GM12878 (cell line): ENCODE data around the gene TRMO. TPM values are rescaled to one million over a fixed set of nuclear protein-coding genes. Genes with fewer than 3 reads are reported as not detected.

Experiments used
- ATAC-seq: fragments of 200-7000 bp; cut with Tn5 transposase; 3 replicates; pipeline ENCODE4 v1.9.1; 2020; ENCODE audit warnings: mild to moderate bottlenecking, moderate library complexity
- BruUV-seq: library from RNA; stranded (reverse); fragments of 400-500 nt; replicated peaks from 2 replicates; lab custom pipeline; 2021; lab: Mats Ljungman, UMichigan
- CTCF ChIA-PET: fragments of 300-600 bp; sonication (Branson Sonifier 250); formaldehyde crosslinking; extraction: SDS; loops from one replicate; lab custom pipeline; 2021; ENCODE audit warnings: inconsistent platforms; lab: Yijun Ruan, JAX
- POLR2A ChIA-PET: fragments of 350-600 bp; formaldehyde crosslinking; extraction: SDS; loops from one replicate; lab custom pipeline; 2021; ENCODE audit warnings: inconsistent platforms; lab: Charles Lee
- RAD21 ChIA-PET: fragments of 300-600 bp; sonication (Branson Sonifier 250); formaldehyde crosslinking; loops from one replicate; lab custom pipeline; 2023; ENCODE audit warnings: antibody characterized with exemption; ENCODE audit not compliant: unreplicated experiment; lab: Charles Lee
- SMC1A ChIA-PET: fragments of 300-600 bp; sonication (Branson Sonifier 250); formaldehyde crosslinking; loops from one replicate; lab custom pipeline; 2023; ENCODE audit not compliant: unreplicated experiment, uncharacterized antibody; lab: Charles Lee
- DNase-seq: peaks from one replicate; pipeline ENCODE4 v3.0.0-alpha.2; 2011; ENCODE audit warnings: low read depth, low spot score
- FAIRE-seq: peaks from 3 replicates; lab custom pipeline; 2011; peaks lifted over from hg19 to GRCh38; lab: Jason Lieb, UNC
- H2AFZ ChIP-seq: 2 replicates; pipeline ENCODE4 v1.6.0; 2011; ENCODE audit warnings: low read depth, low read length, control low read depth; ENCODE audit not compliant: control insufficient read depth
- H3K27ac ChIP-seq: 2 replicates; pipeline ENCODE4 v1.5.1; 2011; ENCODE audit warnings: control low read depth; ENCODE audit not compliant: control insufficient read depth, insufficient read depth
- H3K27me3 ChIP-seq, 2 experiments: replicated peaks in 1 of 2; 2 replicates each; pipeline versions ENCODE4 v1.6.0 to v1.6.1; 2011; ENCODE audit warnings: low read length in 1 of 2; ENCODE audit not compliant: control insufficient read depth in 2 of 2, insufficient read depth in 2 of 2
- H3K36me3 ChIP-seq, 2 experiments: 2 replicates each; pipeline ENCODE4 v1.5.1; 2011; ENCODE audit warnings: low read length in 1 of 2; ENCODE audit not compliant: control insufficient read depth in 2 of 2, insufficient read depth in 2 of 2
- H3K4me1 ChIP-seq: 2 replicates; pipeline ENCODE4 v1.6.1; 2011; ENCODE audit warnings: mild to moderate bottlenecking, low read length, moderate library complexity, mixed read lengths; ENCODE audit not compliant: control insufficient read depth, insufficient read depth
- H3K4me2 ChIP-seq: 2 replicates; pipeline ENCODE4 v1.6.0; 2011; ENCODE audit warnings: control low read depth; ENCODE audit not compliant: control insufficient read depth, insufficient read depth
- H3K4me3 ChIP-seq: fragments of 200-600 bp; sonication (generic); 2 replicates; pipeline ENCODE4 v1.5.1; 2016
- H3K79me2 ChIP-seq: 2 replicates; pipeline ENCODE4 v1.6.0; 2011; ENCODE audit warnings: low read length; ENCODE audit not compliant: control insufficient read depth, insufficient read depth
- H3K9ac ChIP-seq: 2 replicates; pipeline ENCODE4 v1.8.0; 2011; ENCODE audit warnings: low read length, control low read depth, mixed read lengths; ENCODE audit not compliant: control insufficient read depth, insufficient read depth
- H3K9me3 ChIP-seq: replicated peaks from 3 replicates; pipeline ENCODE4 v1.5.1; 2011; ENCODE audit warnings: mild to moderate bottlenecking, low read length; ENCODE audit not compliant: control insufficient read depth, insufficient read depth
- H4K20me1 ChIP-seq: 2 replicates; pipeline ENCODE4 v1.6.0; 2011; ENCODE audit not compliant: control insufficient read depth, insufficient read depth
- ASH2L ChIP-seq: fragments of 300-600, 200-600 bp; sonication (generic); IDR thresholded peaks from 2 replicates; pipeline ENCODE4 v1.6.1; 2017; ENCODE audit warnings: low read depth, mild to moderate bottlenecking, borderline replicate concordance
- ATF7 ChIP-seq: fragments of 450-650 bp; IDR thresholded peaks from 2 replicates; pipeline ENCODE4 v1.6.1; 2016; ENCODE audit warnings: low read depth, mild to moderate bottlenecking
- CHD1 ChIP-seq: IDR thresholded peaks from 2 replicates; pipeline ENCODE4 v1.6.1; 2012; ENCODE audit warnings: low read depth, low read length, improper control_type of control experiment
- HSF1 ChIP-seq: fragments of 150-350 bp; IDR thresholded peaks from 2 replicates; pipeline ENCODE4 v1.6.1; 2014; ENCODE audit warnings: mild to moderate bottlenecking, low read depth, low read length
- RELA ChIP-seq: fragments of 450-650 bp; IDR thresholded peaks from 2 replicates; pipeline ENCODE4 v1.8.0; 2014; ENCODE audit warnings: borderline replicate concordance; ENCODE audit not compliant: partially characterized antibody
- SP1 ChIP-seq: IDR thresholded peaks from one replicate; pipeline ENCODE4 v1.6.1; 2011; ENCODE audit warnings: low read depth, low read length
- WGBS: methylation state at CpG from one replicate; pipeline ENCODE4 v1.1.6; 2016; ENCODE audit warnings: low lambda C conversion rate; ENCODE audit not compliant: insufficient replicate concordance, insufficient coverage; ENCODE audit errors: missing lambda C conversion rate; 5-methylcytosine and 5-hydroxymethylcytosine counted together
- in situ Hi-C: fragments of 300-500 bp; cut with MboI; formaldehyde crosslinking; loops from 9 replicates; pipeline ENCODE4 v1.14.3; 2018; ENCODE audit warnings: mixed read lengths
- intact Hi-C: fragments of 100-400 bp; cut with micrococcal nuclease; formaldehyde crosslinking; loops from one replicate; pipeline ENCODE4 v1.14.2; 2022; ENCODE audit not compliant: unreplicated experiment
- polyA plus RNA-seq, 11 experiments: library from polyadenylated mRNA; depleted of rRNA in 4 of 11; unstranded in 6 of 11; stranded (reverse) in 5 of 11; fragments of >200 nt; fragmentation: Nextera tagmentation in 4 of 11; fragmentation: Illumina TruSeq in 1 of 11; extraction: Ambion mirVana in 4 of 11; extraction: Trizol in 1 of 11; gene quantifications; 1 replicate in 1 of 11; 2 replicates in 10 of 11; pipeline versions ENCODE4 v1.2.1 to v1.2.3, GENCODE V29; 2011 to 2016; ENCODE audit warnings: inconsistent platforms in 2 of 11, missing spikeins in 2 of 11, low read depth in 1 of 11
- total RNA-seq, 4 experiments: library from RNA; depleted of rRNA in 3 of 4; stranded (reverse); fragments of >200 nt in 3 of 4; fragmentation: Illumina TruSeq in 1 of 4; extraction: Trizol in 1 of 4; gene quantifications; 2 replicates each; pipeline versions ENCODE4 v1.2.1 to v1.2.3, GENCODE V29; 2013 to 2021
- TF ChIP-seq, protein P1 (sequence below): fragments of 450-650 bp; conservative IDR thresholded peaks from 2 replicates; pipeline ENCODE4 v1.6.1; 2017; ENCODE audit warnings: mild to moderate bottlenecking, moderate library complexity

The TRMO gene
- total and polyA plus RNA-seq, 10 of the 15 experiments (the other 5 are each of a cell fraction or from before 2014, with no cell fraction given): 5.8 to 23.6 (median 15.3) TPM

DNA sequence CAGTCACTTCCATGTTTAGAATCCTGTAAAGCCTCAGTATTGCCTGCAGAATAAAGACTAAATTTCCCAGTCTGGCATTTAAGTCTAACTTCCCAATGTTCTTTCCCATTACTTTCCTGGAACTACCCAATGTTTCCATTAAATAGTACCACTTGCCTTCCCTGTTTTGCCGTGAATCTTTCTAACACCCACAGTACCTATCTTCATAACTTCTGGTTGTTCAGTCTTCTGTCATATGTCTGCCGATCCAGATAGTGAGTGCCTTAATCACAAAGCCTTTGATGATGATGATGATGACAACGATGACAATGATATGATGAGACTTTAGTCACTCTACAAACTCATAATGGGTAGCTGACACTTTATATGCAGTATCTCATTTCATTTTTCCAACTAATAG, 22.3 kb upstream of the TRMO start:
- Histone ChIP-seq H3K27ac (no peak overlapping the region), H3K9ac (no peak overlapping the region), H3K79me2 (no peaks in the 10 kb centered on the region), H3K4me3 (no peak overlapping the region), H3K4me2 (no peak overlapping the region), H4K20me1 (no peaks in the 10 kb centered on the region), H2AFZ (no peak overlapping the region), H3K36me3 (no peaks in the 10 kb centered on the region), H3K27me3 (no peaks in the 10 kb centered on the region), H3K9me3 (no peaks in the 10 kb centered on the region), H3K4me1 (no peaks in the 10 kb centered on the region)
- DNase-seq (no peak), ATAC-seq (no peak), FAIRE-seq (no peak)
- no TSS peak for BruUV-seq
- SMC1A ChIA-PET: interaction anchor here (0.6 to 0.7 kb wide), 2 partner anchors 27 to 66 kb away, joined by 3 read pairs; no protein-coding TSS in a partner anchor
- 44% methylated on average over 3 of the region's 3 CpGs for WGBS
- CTCF ChIA-PET: interaction anchor here (0.6 to 1.7 kb wide), 2 partner anchors 21 to 184 kb away, joined by 4 to 11 read pairs; no protein-coding TSS in a partner anchor
- TF ChIP-seq RELA: no peak
- TF ChIP-seq CHD1: no peak
- TF ChIP-seq ATF7: no peak
- no peak for TF ChIP-seq SP1
- TF ChIP-seq ASH2L: no peak
- no peak for TF ChIP-seq HSF1
- TF ChIP-seq, protein P1, sequence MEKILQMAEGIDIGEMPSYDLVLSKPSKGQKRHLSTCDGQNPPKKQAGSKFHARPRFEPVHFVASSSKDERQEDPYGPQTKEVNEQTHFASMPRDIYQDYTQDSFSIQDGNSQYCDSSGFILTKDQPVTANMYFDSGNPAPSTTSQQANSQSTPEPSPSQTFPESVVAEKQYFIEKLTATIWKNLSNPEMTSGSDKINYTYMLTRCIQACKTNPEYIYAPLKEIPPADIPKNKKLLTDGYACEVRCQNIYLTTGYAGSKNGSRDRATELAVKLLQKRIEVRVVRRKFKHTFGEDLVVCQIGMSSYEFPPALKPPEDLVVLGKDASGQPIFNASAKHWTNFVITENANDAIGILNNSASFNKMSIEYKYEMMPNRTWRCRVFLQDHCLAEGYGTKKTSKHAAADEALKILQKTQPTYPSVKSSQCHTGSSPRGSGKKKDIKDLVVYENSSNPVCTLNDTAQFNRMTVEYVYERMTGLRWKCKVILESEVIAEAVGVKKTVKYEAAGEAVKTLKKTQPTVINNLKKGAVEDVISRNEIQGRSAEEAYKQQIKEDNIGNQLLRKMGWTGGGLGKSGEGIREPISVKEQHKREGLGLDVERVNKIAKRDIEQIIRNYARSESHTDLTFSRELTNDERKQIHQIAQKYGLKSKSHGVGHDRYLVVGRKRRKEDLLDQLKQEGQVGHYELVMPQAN: no peak
- in situ Hi-C loops (no loop called here), intact Hi-C loops (no loop called here)
- POLR2A ChIA-PET: no interaction called here
- RAD21 ChIA-PET: no interaction called here
